OCI-LY7 (cell line): ENCODE results near the gene SSBP2. TPM values are rescaled to one million over a fixed set of nuclear protein-coding genes. Genes with fewer than 3 reads are reported as not detected.

Experiments
- BruUV-seq: library from RNA; stranded (reverse); fragments of 400-500 nt; replicated peaks from 2 replicates; lab custom pipeline; 2021; lab: Mats Ljungman, UMichigan
- CTCF ChIA-PET: fragments of 300-600 bp; sonication (Branson Sonifier 250); formaldehyde crosslinking; loops from one replicate; lab custom pipeline; 2022; ENCODE audit warnings: antibody characterized with exemption; ENCODE audit not compliant: unreplicated experiment; lab: Charles Lee
- POLR2A ChIA-PET: fragments of 300-600 bp; sonication (Branson Sonifier 250); formaldehyde crosslinking; loops from one replicate; lab custom pipeline; 2022; ENCODE audit warnings: antibody characterized with exemption; lab: Charles Lee
- DNase-seq: peaks from one replicate; pipeline ENCODE4 v3.0.0-alpha.2; 2015; ENCODE audit warnings: low spot score
- H2AFZ ChIP-seq: fragments of 200-600 bp; sonication (generic), shearing (Covaris generic); 2 replicates; pipeline ENCODE4 v1.6.1; 2014; ENCODE audit warnings: mild to moderate bottlenecking, antibody characterized with exemption, low read length, moderate library complexity
- H3K27ac ChIP-seq: fragments of 200-600 bp; sonication (generic); 2 replicates; pipeline ENCODE4 v1.5.1; 2014; ENCODE audit warnings: mixed run types, low read depth, mild to moderate bottlenecking, moderate library complexity, low read length, inconsistent platforms; ENCODE audit not compliant: poor library complexity, severe bottlenecking
- H3K36me3 ChIP-seq: fragments of 200-600 bp; sonication (generic); 2 replicates; pipeline ENCODE4 v1.6.1; 2014; ENCODE audit warnings: mild to moderate bottlenecking, antibody characterized with exemption, low read length, moderate library complexity, mixed read lengths; ENCODE audit not compliant: insufficient read depth
- H3K4me1 ChIP-seq: fragments of 200-600 bp; sonication (generic); 2 replicates; pipeline ENCODE4 v1.5.1; 2014; ENCODE audit warnings: mild to moderate bottlenecking, low read length; ENCODE audit not compliant: insufficient read depth, poor library complexity, severe bottlenecking
- H3K4me2 ChIP-seq: fragments of 200-600 bp; sonication (generic); 2 replicates; pipeline ENCODE4 v1.6.1; 2014; ENCODE audit warnings: mild to moderate bottlenecking, low read length
- H3K4me3 ChIP-seq: fragments of 200-600 bp; sonication (generic); 2 replicates; pipeline ENCODE4 v1.5.1; 2014; ENCODE audit warnings: mild to moderate bottlenecking, low read depth, low read length; ENCODE audit not compliant: poor library complexity, severe bottlenecking
- H3K79me2 ChIP-seq: fragments of 200-600 bp; sonication (generic); 2 replicates; pipeline ENCODE4 v1.6.1; 2016; ENCODE audit warnings: low read depth, mild to moderate bottlenecking, low read length, moderate library complexity, mixed read lengths; ENCODE audit not compliant: insufficient read depth
- H3K9me2 ChIP-seq: fragments of 200-600 bp; sonication (generic); 2 replicates; pipeline ENCODE4 v1.6.1; 2016; ENCODE audit warnings: mild to moderate bottlenecking, low read length, mixed read lengths; ENCODE audit not compliant: insufficient read depth
- H3K9me3 ChIP-seq: fragments of 200-600 bp; sonication (generic); 2 replicates; pipeline ENCODE4 v1.6.1; 2014; ENCODE audit warnings: mild to moderate bottlenecking, mixed run types, low read length, mixed read lengths
- H4K20me1 ChIP-seq: fragments of 200-600 bp; sonication (generic); 2 replicates; pipeline ENCODE4 v1.6.1; 2014; ENCODE audit warnings: mild to moderate bottlenecking, antibody characterized with exemption, low read length, moderate library complexity, mixed read lengths; ENCODE audit not compliant: insufficient read depth
- EZH2phosphoT487 ChIP-seq: fragments of 200-600 bp; sonication (generic); IDR thresholded peaks from 2 replicates; pipeline ENCODE4 v1.6.1; 2018; ENCODE audit warnings: low read depth, borderline replicate concordance, mild to moderate bottlenecking, mixed run types, antibody characterized with exemption, low read length, moderate library complexity, mixed read lengths
- intact Hi-C: fragments of 100-400 bp; cut with micrococcal nuclease; formaldehyde crosslinking; loops from one replicate; pipeline ENCODE4 v1.10.0; 2022; ENCODE audit not compliant: unreplicated experiment
- total RNA-seq, 2 experiments: library from RNA; depleted of rRNA in 1 of 2; stranded (reverse); fragments of >200 nt in 1 of 2; shearing (Covaris generic) in 1 of 2; gene quantifications; 2 replicates each; pipeline ENCODE4 v1.2.3, GENCODE V29; 2014 to 2022
- TF ChIP-seq, protein P1 (sequence below): fragments of 200-600 bp; sonication (generic); conservative IDR thresholded peaks from 2 replicates; pipeline ENCODE4 v1.5.1; 2014; ENCODE audit warnings: mild to moderate bottlenecking, antibody characterized with exemption, low read length, moderate library complexity, mixed read lengths

SSBP2 gene
- total RNA-seq, 2 experiments from 2014 or later, result 140 to 172 TPM

DNA sequence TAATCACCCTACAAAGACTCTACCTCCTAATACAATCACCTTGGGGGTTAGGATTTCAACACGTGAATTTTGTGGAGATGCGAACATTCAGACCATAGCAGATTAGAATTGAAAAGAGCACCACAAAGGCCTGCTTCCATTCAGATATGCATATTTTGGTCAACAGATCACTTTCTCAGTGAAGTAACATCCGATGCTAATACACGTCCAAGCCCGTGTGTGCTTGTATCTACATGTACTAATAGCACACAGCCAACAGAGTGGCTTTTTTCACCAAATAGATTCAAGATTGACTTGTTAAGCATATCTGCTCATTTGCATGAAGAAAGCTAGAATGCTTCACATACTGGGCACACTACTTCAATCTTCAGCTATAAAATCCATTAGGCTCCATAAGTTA, 35.6 kb upstream of the SSBP2 start:
- intact Hi-C loops, result no loop called here
- Histone ChIP-seq H3K79me2 (no peaks in the 10 kb centered on the region), H2AFZ (peak overlapping the region; percentile 80; the same call in 1 of the 2 replicates), H3K36me3 (no peaks in the 10 kb centered on the region), H3K9me2 (no peaks in the 10 kb centered on the region), H3K4me3 (no peak overlapping the region), H4K20me1 (no peaks in the 10 kb centered on the region), H3K4me1 (peaks cover 22% of the 10 kb centered on the region), H3K4me2 (no peak overlapping the region), H3K27ac (no peak overlapping the region), H3K9me3 (no peaks in the 10 kb centered on the region)
- BruUV-seq, result no TSS peak
- TF ChIP-seq, protein P1, sequence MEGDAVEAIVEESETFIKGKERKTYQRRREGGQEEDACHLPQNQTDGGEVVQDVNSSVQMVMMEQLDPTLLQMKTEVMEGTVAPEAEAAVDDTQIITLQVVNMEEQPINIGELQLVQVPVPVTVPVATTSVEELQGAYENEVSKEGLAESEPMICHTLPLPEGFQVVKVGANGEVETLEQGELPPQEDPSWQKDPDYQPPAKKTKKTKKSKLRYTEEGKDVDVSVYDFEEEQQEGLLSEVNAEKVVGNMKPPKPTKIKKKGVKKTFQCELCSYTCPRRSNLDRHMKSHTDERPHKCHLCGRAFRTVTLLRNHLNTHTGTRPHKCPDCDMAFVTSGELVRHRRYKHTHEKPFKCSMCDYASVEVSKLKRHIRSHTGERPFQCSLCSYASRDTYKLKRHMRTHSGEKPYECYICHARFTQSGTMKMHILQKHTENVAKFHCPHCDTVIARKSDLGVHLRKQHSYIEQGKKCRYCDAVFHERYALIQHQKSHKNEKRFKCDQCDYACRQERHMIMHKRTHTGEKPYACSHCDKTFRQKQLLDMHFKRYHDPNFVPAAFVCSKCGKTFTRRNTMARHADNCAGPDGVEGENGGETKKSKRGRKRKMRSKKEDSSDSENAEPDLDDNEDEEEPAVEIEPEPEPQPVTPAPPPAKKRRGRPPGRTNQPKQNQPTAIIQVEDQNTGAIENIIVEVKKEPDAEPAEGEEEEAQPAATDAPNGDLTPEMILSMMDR, result no peak
- TF ChIP-seq EZH2phosphoT487, result no peak
- ChIA-PET CTCF (interaction anchor here (1.3 kb wide), 1 partner anchor 64 kb away, joined by 3 read pairs; no protein-coding TSS in a partner anchor), POLR2A (interaction anchor here (0.6 to 5.5 kb wide), 8 partner anchors 10 to 275 kb away, joined by 3 to 47 read pairs (median 7); partner anchors contain the start of gene SSBP2)
- no peak for DNase-seq

DNA sequence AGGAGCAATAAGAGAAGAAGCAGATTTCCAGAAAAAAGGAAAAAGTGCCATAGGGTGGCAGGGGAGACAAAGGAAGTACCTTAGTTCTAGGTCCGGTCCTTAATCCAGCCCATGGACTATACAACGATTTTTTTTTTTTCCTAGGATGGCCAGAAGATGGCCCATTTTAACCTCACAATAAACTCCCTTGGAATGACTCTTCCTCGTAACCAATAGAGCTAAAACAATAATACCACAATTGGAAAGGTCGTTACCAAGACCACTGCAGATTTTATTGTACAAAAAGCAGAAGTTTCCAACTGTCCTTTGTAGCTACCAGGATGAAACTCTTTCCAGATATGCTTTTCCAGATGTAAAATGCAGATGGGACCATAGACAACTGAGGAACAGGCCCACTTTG, 34.4 kb upstream of the SSBP2 start:
- CTCF ChIA-PET, result no interaction called here
- intact Hi-C loops, result no loop called here
- POLR2A ChIA-PET, result interaction anchor here (2.4 to 5.5 kb wide), 2 partner anchors 13 to 67 kb away, joined by 10 to 47 read pairs; no protein-coding TSS in a partner anchor

DNA sequence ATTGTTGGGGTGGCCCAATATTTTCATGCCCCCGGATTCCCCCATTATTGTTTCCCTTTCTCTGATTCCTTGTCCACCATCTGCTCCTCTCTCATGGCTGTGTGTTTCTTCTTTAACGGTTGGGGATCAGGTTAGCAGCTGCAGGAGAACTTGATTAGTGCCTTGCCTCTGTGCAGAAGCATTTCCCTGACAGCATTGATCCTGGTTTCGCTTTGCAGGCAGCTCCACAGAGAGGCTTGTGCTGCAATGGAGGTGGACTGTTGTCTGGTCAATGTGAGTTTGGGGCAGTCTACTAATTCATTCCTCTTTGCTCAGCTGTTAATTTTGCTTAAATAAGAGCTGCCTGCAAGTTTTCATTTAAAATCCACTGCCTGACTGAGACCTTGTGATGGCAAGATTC, 32.5 kb upstream of the SSBP2 start:
- no peak overlapping the region for H2AFZ ChIP-seq

More for the DNA sequence above, 34.4 kb upstream of the SSBP2 start:
- Histone ChIP-seq H4K20me1 (no peaks in the 10 kb centered on the region), H3K4me1 (peaks cover 22% of the 10 kb centered on the region), H3K9me2 (no peaks in the 10 kb centered on the region), H3K79me2 (no peaks in the 10 kb centered on the region), H3K9me3 (no peaks in the 10 kb centered on the region), H3K27ac (no peak overlapping the region), H3K4me2 (no peak overlapping the region), H3K4me3 (no peak overlapping the region), H3K36me3 (no peaks in the 10 kb centered on the region), H2AFZ (no peak overlapping the region)
- DNase-seq, result no peak
- BruUV-seq, result no TSS peak
- no peak for TF ChIP-seq EZH2phosphoT487
- TF ChIP-seq, protein P1, result no peak

More for the DNA sequence above, 32.5 kb upstream of the SSBP2 start:
- Histone ChIP-seq H3K79me2 (no peaks in the 10 kb centered on the region), H3K4me3 (no peak overlapping the region), H3K4me1 (peaks cover 35% of the 10 kb centered on the region), H3K9me2 (no peaks in the 10 kb centered on the region), H4K20me1 (no peaks in the 10 kb centered on the region), H3K36me3 (no peaks in the 10 kb centered on the region), H3K4me2 (no peak overlapping the region), H3K9me3 (no peaks in the 10 kb centered on the region), H3K27ac (no peak overlapping the region)
- intact Hi-C loops, result no loop called here
- no TSS peak for BruUV-seq
- POLR2A ChIA-PET, result interaction anchor here (0.5 kb wide), 1 partner anchor 268 kb away, joined by 3 read pairs; no protein-coding TSS in a partner anchor
- TF ChIP-seq EZH2phosphoT487, result no peak
- TF ChIP-seq, protein P1, result no peak
- DNase-seq, result no peak
- CTCF ChIA-PET, result no interaction called here
